Measurements from ENCODE around the gene TMEM243. TPM values are rescaled to one million over a fixed set of nuclear protein-coding genes. Genes with fewer than 3 reads are reported as not detected.

The TMEM243 gene
- polyA plus RNA-seq, 2 of the 4 experiments (the other 2 are of a cell fraction): 23.7 to 36.1 TPM

DNA sequence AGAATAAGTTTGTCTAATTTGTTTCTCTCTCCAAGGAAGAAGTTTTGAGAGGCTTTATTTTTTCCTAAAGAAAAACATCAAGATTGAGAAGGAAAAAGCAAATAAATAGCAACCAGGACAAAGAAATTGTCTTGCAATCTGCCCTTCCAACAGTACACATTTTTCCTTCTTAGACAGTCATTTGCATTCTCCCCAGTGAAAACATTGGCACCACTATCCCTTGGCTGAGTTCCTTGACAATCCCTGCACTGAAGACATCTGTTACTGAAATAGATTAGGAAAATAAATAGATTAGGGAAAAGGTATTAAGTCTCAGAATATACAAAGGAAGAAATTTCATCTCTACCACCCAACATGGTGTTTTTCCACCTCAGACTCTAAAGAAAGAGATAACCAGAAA lies 12.2 kb upstream of the TMEM243 start (continued):
- TF ChIP-seq, protein P1, sequence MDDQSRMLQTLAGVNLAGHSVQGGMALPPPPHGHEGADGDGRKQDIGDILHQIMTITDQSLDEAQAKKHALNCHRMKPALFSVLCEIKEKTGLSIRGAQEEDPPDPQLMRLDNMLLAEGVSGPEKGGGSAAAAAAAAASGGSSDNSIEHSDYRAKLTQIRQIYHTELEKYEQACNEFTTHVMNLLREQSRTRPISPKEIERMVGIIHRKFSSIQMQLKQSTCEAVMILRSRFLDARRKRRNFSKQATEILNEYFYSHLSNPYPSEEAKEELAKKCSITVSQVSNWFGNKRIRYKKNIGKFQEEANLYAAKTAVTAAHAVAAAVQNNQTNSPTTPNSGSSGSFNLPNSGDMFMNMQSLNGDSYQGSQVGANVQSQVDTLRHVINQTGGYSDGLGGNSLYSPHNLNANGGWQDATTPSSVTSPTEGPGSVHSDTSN (IDR thresholded peaks at IDR 0.05): no peak
- TF ChIP-seq, protein P2, sequence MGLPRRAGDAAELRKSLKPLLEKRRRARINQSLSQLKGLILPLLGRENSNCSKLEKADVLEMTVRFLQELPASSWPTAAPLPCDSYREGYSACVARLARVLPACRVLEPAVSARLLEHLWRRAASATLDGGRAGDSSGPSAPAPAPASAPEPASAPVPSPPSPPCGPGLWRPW (IDR thresholded peaks at IDR 0.05): no peak
- TF ChIP-seq NR3C1 (IDR thresholded peaks at IDR 0.05): no peak
- no peak for TF ChIP-seq NFE2L2 (conservative IDR thresholded peaks at IDR 0.05; ENCODE audit: low read length)
- no peak for TF ChIP-seq JUN (IDR thresholded peaks at IDR 0.05)

GRCh38 chr7:87231258-87231657 lies 11.7 kb upstream of the TMEM243 start:
- H3K4me3 ChIP-seq: no peak overlapping the region
- WGBS (ENCODE audit: missing lambda C conversion rate): 77% methylated on average over 5 of the region's 7 CpGs
- POLR2A ChIA-PET: no interaction called here
- no peak for TF ChIP-seq POLR2AphosphoS2 (conservative IDR thresholded peaks at IDR 0.05; ENCODE audit: low read length)
- TF ChIP-seq RARB (CRISPR knock-in tag; IDR thresholded peaks at IDR 0.05): no peak
- ATAC-seq: no peak
- FAIRE-seq: no peak
- CTCF ChIA-PET: no interaction called here
- no peaks in the 10 kb centered on the region for H3K4me1 ChIP-seq
- no peak for DNase-seq (ENCODE audit: low read depth in 1 of 2, low spot score in 1 of 2)
- no peak overlapping the region for H3K27ac ChIP-seq
- no peaks in the 10 kb centered on the region for H3K9me3 ChIP-seq
- no peak overlapping the region for H3K4me2 ChIP-seq

GRCh38 chr7:87226495-87226894 lies 7.0 kb upstream of the TMEM243 start:
- H3K27ac ChIP-seq: no peak overlapping the region
- WGBS (ENCODE audit: missing lambda C conversion rate): 50% methylated on average over 3 of the region's 3 CpGs
- DNase-seq (ENCODE audit: low read depth in 1 of 2, low spot score in 1 of 2): no peak
- ATAC-seq: no peak
- H3K4me3 ChIP-seq: no peak overlapping the region
- no peaks in the 10 kb centered on the region for H3K9me3 ChIP-seq
- no peak for TF ChIP-seq EP300 (IDR thresholded peaks at IDR 0.05)
- no peak for TF ChIP-seq CBX8 (IDR thresholded peaks at IDR 0.05)
- no peak for TF ChIP-seq ZSCAN20 (CRISPR knock-in tag; IDR thresholded peaks at IDR 0.05)
- TF ChIP-seq SMC3 (IDR thresholded peaks at IDR 0.05): no peak
- no peak for TF ChIP-seq KDM1A (IDR thresholded peaks at IDR 0.05; ENCODE audit: low read depth)
- no peak for TF ChIP-seq MAX (IDR thresholded peaks at IDR 0.05)
- TF ChIP-seq HMGXB4 (CRISPR knock-in tag; IDR thresholded peaks at IDR 0.05; ENCODE audit: borderline replicate concordance): no peak
- no peak for TF ChIP-seq ESRRA (IDR thresholded peaks at IDR 0.05; ENCODE audit: borderline replicate concordance, low read length)
- no peak for TF ChIP-seq RAD21 (conservative IDR thresholded peaks at IDR 0.05 in 1 of 2, IDR thresholded peaks at IDR 0.05 in 1 of 2)
- TF ChIP-seq MYC (IDR thresholded peaks at IDR 0.05; ENCODE audit: borderline replicate concordance, low read length): no peak
- TF ChIP-seq, protein P2 (IDR thresholded peaks at IDR 0.05): no peak
- TF ChIP-seq JUN (IDR thresholded peaks at IDR 0.05): no peak
- no peak for TF ChIP-seq EHF (CRISPR knock-in tag; IDR thresholded peaks at IDR 0.05)
- no peak for TF ChIP-seq NR3C1 (IDR thresholded peaks at IDR 0.05)
- ChIA-PET POLR2A (no interaction called here), CTCF (interaction anchor here (1.6 kb wide), 1 partner anchor 10 kb away, joined by 8 read pairs; no protein-coding TSS in a partner anchor)
- no peak overlapping the region for H3K4me2 ChIP-seq
- no peak for FAIRE-seq
- peaks cover 9% of the 10 kb centered on the region; the same call in 1 of the 3 replicates for H3K4me1 ChIP-seq

- FAIRE-seq: no peak
Observed at GRCh38 chr7:87225696-87226095, 6.2 kb upstream of the TMEM243 start.

More at GRCh38 chr7:87225696-87226095, 6.2 kb upstream of the TMEM243 start:
- ATAC-seq (peak; percentile 54 to 65; a peak in 4 of 6 replicates), DNase-seq (ENCODE audit: low read depth in 1 of 2, low spot score in 1 of 2) (peak in 1 of 2 experiments; percentile 26)
- H3K9me3 ChIP-seq: no peaks in the 10 kb centered on the region
- peaks cover 15% of the 10 kb centered on the region for H3K4me1 ChIP-seq
- no peak overlapping the region for H3K4me3 ChIP-seq
- CTCF ChIA-PET: interaction anchor here (0.8 to 1.6 kb wide), 2 partner anchors 10 to 13 kb away, joined by 4 to 8 read pairs; no protein-coding TSS in a partner anchor
- no peak for TF ChIP-seq RARB (CRISPR knock-in tag; IDR thresholded peaks at IDR 0.05)
- TF ChIP-seq, protein P3, sequence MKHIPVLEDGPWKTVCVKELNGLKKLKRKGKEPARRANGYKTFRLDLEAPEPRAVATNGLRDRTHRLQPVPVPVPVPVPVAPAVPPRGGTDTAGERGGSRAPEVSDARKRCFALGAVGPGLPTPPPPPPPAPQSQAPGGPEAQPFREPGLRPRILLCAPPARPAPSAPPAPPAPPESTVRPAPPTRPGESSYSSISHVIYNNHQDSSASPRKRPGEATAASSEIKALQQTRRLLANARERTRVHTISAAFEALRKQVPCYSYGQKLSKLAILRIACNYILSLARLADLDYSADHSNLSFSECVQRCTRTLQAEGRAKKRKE (CRISPR knock-in tag; IDR thresholded peaks at IDR 0.05; ENCODE audit: low read depth): no peak
- TF ChIP-seq, protein P4, sequence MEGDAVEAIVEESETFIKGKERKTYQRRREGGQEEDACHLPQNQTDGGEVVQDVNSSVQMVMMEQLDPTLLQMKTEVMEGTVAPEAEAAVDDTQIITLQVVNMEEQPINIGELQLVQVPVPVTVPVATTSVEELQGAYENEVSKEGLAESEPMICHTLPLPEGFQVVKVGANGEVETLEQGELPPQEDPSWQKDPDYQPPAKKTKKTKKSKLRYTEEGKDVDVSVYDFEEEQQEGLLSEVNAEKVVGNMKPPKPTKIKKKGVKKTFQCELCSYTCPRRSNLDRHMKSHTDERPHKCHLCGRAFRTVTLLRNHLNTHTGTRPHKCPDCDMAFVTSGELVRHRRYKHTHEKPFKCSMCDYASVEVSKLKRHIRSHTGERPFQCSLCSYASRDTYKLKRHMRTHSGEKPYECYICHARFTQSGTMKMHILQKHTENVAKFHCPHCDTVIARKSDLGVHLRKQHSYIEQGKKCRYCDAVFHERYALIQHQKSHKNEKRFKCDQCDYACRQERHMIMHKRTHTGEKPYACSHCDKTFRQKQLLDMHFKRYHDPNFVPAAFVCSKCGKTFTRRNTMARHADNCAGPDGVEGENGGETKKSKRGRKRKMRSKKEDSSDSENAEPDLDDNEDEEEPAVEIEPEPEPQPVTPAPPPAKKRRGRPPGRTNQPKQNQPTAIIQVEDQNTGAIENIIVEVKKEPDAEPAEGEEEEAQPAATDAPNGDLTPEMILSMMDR (IDR thresholded peaks at IDR 0.05): no peak
- TF ChIP-seq BCL3 (IDR thresholded peaks at IDR 0.05): no peak
- TF ChIP-seq FOSL2 (IDR thresholded peaks at IDR 0.05): no peak
- peak; percentile 57 for TF ChIP-seq FOSL2 (CRISPR knock-in tag; IDR thresholded peaks at IDR 0.05)
- TF ChIP-seq EHMT2 (IDR thresholded peaks at IDR 0.05; ENCODE audit: low read depth): no peak
- POLR2A ChIA-PET: no interaction called here
- no peak overlapping the region for H3K27ac ChIP-seq
- WGBS (ENCODE audit: missing lambda C conversion rate): 0% methylated on average over 1 of the region's 1 CpG
- H3K4me2 ChIP-seq: peak overlapping the region; percentile 13; the same call in 2 of the 3 replicates

Measured in A549 (cell line).